Effector memory CD4-positive, alpha-beta T cell (primary cell): ENCODE measurements around the gene SMAD6.

Experiments used
- DNase-seq, 3 donors: peaks; one replicate each; pipeline ENCODE4 v3.0.0-alpha.2; 2020
- H3K27ac ChIP-seq: 2 replicates; pipeline ENCODE4 v1.7.0; 2013; ENCODE audit warnings: mild to moderate bottlenecking, low read length, moderate library complexity; ENCODE audit not compliant: insufficient read depth, poor library complexity, severe bottlenecking
- H3K27me3 ChIP-seq: replicated peaks from 2 replicates; pipeline ENCODE4 v1.7.0; 2013; ENCODE audit warnings: mild to moderate bottlenecking, low read length; ENCODE audit not compliant: insufficient read depth, control insufficient read depth, poor library complexity, severe bottlenecking
- H3K36me3 ChIP-seq: 2 replicates; pipeline ENCODE4 v1.7.0; 2013; ENCODE audit warnings: mild to moderate bottlenecking, low read length, moderate library complexity; ENCODE audit not compliant: control insufficient read depth, insufficient read depth
- H3K4me1 ChIP-seq: 2 replicates; pipeline ENCODE4 v1.7.0; 2013; ENCODE audit warnings: low read length, mild to moderate bottlenecking; ENCODE audit not compliant: control insufficient read depth, insufficient read depth, poor library complexity, severe bottlenecking
- H3K4me3 ChIP-seq: 2 replicates; pipeline ENCODE4 v1.7.0; 2013; ENCODE audit warnings: low read length, low read depth, mild to moderate bottlenecking; ENCODE audit not compliant: insufficient read depth, poor library complexity, severe bottlenecking
- H3K9me3 ChIP-seq: 2 replicates; pipeline ENCODE4 v1.7.0; 2013; ENCODE audit warnings: mild to moderate bottlenecking, low read length, moderate library complexity; ENCODE audit not compliant: control insufficient read depth

SMAD6 gene

GRCh38 chr15:66707310-66708082 lies 5.5 kb downstream of the SMAD6 start:
- Histone ChIP-seq H3K4me3 (no peak overlapping the region), H3K27me3 (peaks cover 9% of the 10 kb centered on the region), H3K27ac (no peak overlapping the region)

GRCh38 chr15:66708389-66708788 lies 6.4 kb downstream of the SMAD6 start:
- no peaks in the 10 kb centered on the region for H3K4me1 ChIP-seq
- no peak overlapping the region for H3K4me3 ChIP-seq
- no peaks in the 10 kb centered on the region for H3K36me3 ChIP-seq
- H3K27me3 ChIP-seq: peaks cover under 1% of the 10 kb centered on the region
- H3K9me3 ChIP-seq: no peaks in the 10 kb centered on the region
- no peak overlapping the region for H3K27ac ChIP-seq
- DNase-seq: no peak

More at GRCh38 chr15:66707310-66708082, 5.5 kb downstream of the SMAD6 start:
- no peaks in the 10 kb centered on the region for H3K9me3 ChIP-seq
- no peak for DNase-seq
- peaks cover 7% of the 10 kb centered on the region for H3K4me1 ChIP-seq
- H3K36me3 ChIP-seq: no peaks in the 10 kb centered on the region

- Histone ChIP-seq H3K27ac (no peak overlapping the region), H3K4me1 (no peaks in the 10 kb centered on the region), H3K9me3 (no peaks in the 10 kb centered on the region), H3K4me3 (no peak overlapping the region), H3K27me3 (no peaks in the 10 kb centered on the region), H3K36me3 (no peaks in the 10 kb centered on the region)
- no peak for DNase-seq
These were observed 7.8 kb downstream of the SMAD6 start for GRCh38 chr15:66709884-66710283.

- Histone ChIP-seq H3K4me1 (no peaks in the 10 kb centered on the region), H3K4me3 (no peak overlapping the region), H3K36me3 (no peaks in the 10 kb centered on the region), H3K27me3 (no peaks in the 10 kb centered on the region), H3K27ac (no peak overlapping the region), H3K9me3 (no peaks in the 10 kb centered on the region)
- no peak for DNase-seq
These were observed 9.2 kb downstream of the SMAD6 start for GRCh38 chr15:66711260-66711659.

DNA sequence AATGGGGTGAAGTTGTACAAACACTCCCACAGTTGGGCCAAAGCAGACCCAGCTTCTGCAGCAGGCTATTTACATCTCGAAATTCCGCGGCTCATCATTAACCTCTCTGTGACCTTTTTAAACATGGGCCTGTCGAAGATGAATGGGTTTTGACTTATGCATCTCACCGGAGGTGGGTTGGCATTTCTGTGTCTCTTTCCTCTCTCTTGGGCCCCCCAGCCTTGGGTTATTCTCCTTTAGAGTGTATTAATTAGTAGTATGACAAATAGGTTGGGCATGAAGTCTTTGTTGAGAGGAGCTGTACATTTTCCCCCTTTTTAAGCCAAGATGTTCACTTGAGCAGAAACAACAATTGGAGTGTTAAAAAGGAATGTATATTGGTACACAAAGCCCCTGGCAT lies 9.8 kb downstream of the SMAD6 start:
- DNase-seq: no peak
- no peaks in the 10 kb centered on the region for H3K36me3 ChIP-seq
- no peak overlapping the region for H3K27ac ChIP-seq
- no peak overlapping the region for H3K4me3 ChIP-seq
- no peaks in the 10 kb centered on the region for H3K9me3 ChIP-seq
- H3K4me1 ChIP-seq: no peaks in the 10 kb centered on the region
- H3K27me3 ChIP-seq: no peaks in the 10 kb centered on the region

DNA sequence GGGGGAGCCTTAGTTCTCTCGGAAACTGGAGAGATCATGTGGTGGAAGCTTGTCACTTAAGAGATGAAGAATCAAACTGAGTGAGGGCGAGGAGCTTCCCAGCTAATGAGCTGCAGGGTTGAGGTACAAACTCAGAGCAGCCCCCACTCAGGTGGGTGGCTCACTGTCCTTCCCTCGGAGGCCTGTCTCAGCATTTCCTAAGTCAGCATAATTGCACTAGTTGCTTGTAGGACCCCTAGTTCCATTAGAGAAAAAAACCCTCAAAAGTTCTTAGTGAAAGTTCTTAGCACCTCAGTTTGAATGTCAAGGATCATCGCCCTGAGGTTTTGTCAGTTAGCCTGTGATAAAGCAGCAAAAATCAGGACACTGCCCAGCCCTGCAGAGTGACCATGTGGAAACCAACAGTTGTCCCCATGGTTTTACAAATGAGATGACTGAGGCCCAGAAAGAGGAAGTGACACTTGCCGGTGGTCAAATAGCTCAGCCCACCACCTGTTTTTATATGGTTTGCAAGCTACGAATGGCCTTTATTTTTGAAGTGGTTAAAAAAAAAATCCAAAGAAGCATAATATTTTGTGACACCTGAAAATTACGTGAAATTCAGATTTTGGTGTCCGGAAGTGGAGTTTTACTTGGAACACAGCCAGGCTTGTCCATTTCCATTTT lies 11.9 kb downstream of the SMAD6 start:
- H3K4me1 ChIP-seq: no peaks in the 10 kb centered on the region

GRCh38 chr15:66714543-66714981 lies 12.5 kb downstream of the SMAD6 start:
- Histone ChIP-seq H3K4me1 (no peaks in the 10 kb centered on the region), H3K27me3 (no peaks in the 10 kb centered on the region), H3K27ac (no peak overlapping the region), H3K9me3 (no peaks in the 10 kb centered on the region), H3K36me3 (no peaks in the 10 kb centered on the region), H3K4me3 (no peak overlapping the region)
- no peak for DNase-seq

More for the DNA sequence above, 11.9 kb downstream of the SMAD6 start:
- no peaks in the 10 kb centered on the region for H3K27me3 ChIP-seq
- no peaks in the 10 kb centered on the region for H3K36me3 ChIP-seq
- H3K9me3 ChIP-seq: no peaks in the 10 kb centered on the region
- H3K27ac ChIP-seq: no peak overlapping the region
- no peak for DNase-seq
- no peak overlapping the region for H3K4me3 ChIP-seq

GRCh38 chr15:66715181-66715624 lies 13.2 kb downstream of the SMAD6 start:
- DNase-seq: no peak
- no peaks in the 10 kb centered on the region for H3K36me3 ChIP-seq
- H3K27me3 ChIP-seq: no peaks in the 10 kb centered on the region
- no peaks in the 10 kb centered on the region for H3K4me1 ChIP-seq
- no peak overlapping the region for H3K27ac ChIP-seq
- H3K4me3 ChIP-seq: no peak overlapping the region
- no peaks in the 10 kb centered on the region for H3K9me3 ChIP-seq

GRCh38 chr15:66715720-66716655 lies 14.0 kb downstream of the SMAD6 start:
- H3K36me3 ChIP-seq: no peaks in the 10 kb centered on the region
- DNase-seq: no peak
- H3K4me1 ChIP-seq: no peaks in the 10 kb centered on the region
- no peak overlapping the region for H3K27ac ChIP-seq
- H3K9me3 ChIP-seq: no peaks in the 10 kb centered on the region
- no peaks in the 10 kb centered on the region for H3K27me3 ChIP-seq
- H3K4me3 ChIP-seq: no peak overlapping the region
